GM12875 (cell line): ENCODE measurements around the gene IGHMBP2.

ENCODE experiments used
- H3K4me3 ChIP-seq: one replicate; pipeline ENCODE4 v1.5.1; 2011; ENCODE audit warnings: low read depth, low read length, control low read depth
- TF ChIP-seq, protein P1 (sequence below): IDR thresholded peaks from 2 replicates; pipeline ENCODE4 v1.5.1; 2011; ENCODE audit warnings: low read depth, mild to moderate bottlenecking, control low read depth, inconsistent platforms, low read length, moderate library complexity, borderline replicate concordance; ENCODE audit not compliant: insufficient read depth

IGHMBP2 gene

DNA sequence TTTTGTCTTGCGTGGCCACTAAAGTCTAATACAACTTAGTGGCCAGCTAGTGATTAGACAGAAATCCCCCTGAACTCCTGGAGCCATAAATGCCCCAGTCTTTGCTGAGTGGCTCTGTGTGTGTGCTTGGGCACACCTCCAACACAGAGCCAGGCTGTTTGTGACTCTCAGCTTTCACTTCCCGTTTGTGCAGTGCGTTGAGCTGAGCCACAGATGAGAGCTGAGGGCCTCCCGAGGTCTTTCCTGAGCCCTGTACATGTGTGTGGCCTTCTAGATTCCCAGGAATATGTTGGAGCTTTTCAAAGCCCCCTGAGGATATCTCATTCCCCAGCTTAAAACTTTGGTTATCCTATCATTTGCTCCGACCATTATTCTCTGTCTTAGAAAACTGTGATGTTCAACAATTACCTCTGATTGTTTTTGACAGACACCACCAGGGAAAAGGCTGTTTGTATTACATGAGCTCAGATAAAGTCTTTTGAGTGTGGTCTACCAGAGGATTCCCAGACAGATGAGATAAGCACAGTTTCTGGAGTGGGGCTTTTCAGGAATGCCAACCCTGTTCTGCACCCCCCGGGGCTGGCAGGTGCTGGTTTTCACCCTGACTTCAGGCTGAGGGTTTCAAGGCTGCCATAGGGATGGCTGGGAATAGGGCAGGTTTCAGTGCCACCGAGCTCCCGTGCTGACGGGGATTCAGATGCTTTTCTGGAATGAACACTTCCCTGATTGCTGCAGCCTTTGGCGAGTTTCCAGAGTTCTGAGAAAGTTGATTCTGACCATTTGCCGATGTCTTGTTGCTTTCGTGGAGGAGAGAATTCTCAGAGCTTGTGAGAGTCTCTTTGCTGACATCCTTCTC, 23.8 kb downstream of the IGHMBP2 start:
- TF ChIP-seq, protein P1, sequence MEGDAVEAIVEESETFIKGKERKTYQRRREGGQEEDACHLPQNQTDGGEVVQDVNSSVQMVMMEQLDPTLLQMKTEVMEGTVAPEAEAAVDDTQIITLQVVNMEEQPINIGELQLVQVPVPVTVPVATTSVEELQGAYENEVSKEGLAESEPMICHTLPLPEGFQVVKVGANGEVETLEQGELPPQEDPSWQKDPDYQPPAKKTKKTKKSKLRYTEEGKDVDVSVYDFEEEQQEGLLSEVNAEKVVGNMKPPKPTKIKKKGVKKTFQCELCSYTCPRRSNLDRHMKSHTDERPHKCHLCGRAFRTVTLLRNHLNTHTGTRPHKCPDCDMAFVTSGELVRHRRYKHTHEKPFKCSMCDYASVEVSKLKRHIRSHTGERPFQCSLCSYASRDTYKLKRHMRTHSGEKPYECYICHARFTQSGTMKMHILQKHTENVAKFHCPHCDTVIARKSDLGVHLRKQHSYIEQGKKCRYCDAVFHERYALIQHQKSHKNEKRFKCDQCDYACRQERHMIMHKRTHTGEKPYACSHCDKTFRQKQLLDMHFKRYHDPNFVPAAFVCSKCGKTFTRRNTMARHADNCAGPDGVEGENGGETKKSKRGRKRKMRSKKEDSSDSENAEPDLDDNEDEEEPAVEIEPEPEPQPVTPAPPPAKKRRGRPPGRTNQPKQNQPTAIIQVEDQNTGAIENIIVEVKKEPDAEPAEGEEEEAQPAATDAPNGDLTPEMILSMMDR: no peak
- no peak overlapping the region for H3K4me3 ChIP-seq

DNA sequence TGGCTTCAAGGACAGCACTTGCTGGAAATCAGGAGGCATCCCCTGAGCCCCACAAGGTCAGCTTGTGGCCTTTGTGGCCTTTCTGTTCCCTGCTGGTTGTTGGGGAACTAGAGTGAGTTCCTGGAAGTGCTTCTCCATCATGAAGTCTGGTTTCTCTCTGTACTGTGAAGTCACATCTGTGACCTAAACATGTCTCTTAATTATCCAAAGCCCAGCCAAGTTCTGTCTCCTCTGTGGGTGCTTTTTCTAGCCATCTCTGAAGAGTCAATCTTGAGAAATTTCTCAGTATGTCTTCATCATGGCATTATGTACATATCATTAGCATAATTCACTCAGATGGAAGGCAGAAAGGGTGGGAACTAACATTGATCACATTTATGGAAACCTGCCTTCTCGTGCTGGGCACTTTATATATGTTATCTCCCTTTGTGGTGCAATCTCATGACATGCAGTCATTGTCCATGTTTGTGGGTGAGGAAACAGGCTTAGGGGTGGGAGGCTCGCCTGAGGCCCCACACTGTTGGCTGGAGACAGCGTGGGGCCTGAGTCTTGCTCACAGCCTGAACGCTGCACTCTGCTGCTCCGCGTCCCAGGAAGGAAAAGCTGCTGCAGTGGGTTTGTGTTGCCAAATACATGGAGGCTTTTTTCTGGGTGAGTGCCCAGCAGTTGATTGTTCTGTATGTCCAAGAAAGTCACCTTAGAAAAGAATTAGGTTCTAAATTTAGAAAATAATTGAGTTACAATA, 24.6 kb downstream of the IGHMBP2 start:
- TF ChIP-seq, protein P1: no peak
- H3K4me3 ChIP-seq: no peak overlapping the region

DNA sequence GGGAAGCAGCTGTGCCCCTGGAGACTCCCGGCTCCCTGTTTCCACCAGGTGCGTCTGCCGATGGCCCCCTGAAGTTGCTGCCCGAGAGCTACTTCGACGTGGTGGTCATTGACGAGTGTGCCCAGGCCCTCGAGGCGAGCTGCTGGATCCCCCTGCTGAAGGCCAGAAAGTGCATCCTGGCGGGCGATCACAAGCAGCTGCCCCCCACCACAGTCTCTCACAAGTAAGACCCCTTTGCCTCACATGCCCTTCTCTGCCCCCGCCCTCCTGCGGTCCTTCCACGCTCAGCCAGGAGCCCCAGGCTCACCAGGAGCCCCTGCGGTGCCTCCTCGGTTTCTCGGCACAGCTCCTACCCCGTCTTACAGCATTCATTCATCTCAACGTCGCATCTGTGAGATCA, 25.4 kb downstream of the IGHMBP2 start:
- no peak overlapping the region for H3K4me3 ChIP-seq
- TF ChIP-seq, protein P1: no peak

DNA sequence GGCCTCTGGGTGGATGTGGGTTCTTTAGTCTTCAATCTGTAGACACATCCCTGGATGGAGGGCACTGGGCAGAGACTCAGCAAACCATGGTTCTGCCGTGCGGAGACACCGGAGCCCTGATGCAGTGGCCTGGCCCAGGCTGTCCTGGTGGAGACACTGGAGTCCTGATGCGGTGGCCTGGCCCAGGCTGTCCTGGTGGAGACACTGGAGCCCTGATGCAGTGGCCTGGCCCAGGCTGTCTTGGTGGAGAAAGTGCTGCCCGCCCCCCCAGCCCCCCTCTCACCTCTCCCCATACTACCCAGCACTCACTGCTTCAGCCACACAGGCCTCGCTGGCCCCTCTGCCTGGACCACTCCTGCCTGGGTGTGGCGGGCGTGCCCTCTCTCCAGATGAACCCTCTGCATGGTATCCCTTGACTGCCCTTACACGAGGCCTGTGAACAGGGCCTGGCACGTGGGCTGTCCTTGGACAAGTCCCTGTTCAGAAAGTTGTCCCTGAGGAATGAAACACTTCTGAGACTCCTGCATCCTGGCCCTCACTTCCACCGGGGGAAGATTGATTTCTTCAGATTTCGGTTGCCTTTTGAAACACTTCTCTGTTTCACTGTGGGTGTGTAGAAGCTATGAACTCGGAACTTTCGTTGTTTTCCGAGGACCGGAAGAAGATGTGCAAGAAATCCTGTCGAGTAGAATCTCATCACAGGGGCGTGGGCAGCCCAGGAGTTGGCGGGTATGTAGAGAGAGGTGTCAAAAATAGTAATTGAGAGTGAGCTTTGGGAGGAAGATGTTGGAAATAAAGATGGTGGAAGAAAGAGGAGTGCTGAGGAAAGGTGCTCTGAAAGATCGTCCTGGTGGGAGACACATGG, 26.2 kb downstream of the IGHMBP2 start:
- TF ChIP-seq, protein P1: no peak
- H3K4me3 ChIP-seq: no peak overlapping the region

DNA sequence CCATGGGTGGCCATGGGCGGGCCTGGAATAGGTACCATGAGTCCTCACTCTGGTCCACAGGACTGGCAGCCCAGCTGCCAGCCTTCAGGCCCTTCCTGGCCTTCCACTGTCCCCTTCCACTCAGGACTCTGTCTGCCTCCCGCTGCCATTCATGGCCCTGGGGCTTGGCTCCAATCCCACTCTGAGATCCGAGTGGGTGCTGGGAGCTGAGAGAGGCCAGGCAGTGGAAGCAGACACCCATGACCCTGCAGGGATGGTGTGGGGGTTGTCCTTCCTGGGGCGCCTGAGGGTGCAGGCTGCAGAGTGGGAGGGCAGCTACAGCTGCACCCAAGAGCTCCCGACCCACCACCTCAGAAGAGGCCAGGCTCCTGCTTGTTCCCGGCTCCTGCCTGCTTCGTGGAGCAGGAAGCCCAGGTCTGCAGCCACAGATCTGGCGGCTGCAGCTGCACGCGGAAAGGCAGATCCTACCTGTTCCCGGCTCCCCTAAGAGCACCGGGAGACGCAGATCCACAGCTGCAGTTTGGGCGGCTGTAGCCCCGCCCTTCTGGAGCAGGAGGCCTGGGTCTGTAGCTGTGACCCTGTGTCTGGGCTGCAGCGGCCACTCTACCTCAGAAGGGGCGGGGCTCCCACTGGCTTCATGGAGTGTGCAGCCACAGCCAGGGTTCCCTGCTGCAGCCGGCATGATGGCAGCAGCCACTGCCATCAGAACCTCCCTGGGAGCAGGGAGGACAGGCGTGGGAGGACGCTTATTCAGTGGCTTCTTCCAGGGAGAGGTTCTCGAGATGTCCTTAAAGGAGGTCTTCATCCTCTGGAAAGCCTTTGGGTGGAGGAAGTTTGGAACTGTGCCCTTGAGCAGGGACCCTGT, 27.5 kb downstream of the IGHMBP2 start:
- TF ChIP-seq, protein P1: no peak
- H3K4me3 ChIP-seq: no peak overlapping the region

DNA sequence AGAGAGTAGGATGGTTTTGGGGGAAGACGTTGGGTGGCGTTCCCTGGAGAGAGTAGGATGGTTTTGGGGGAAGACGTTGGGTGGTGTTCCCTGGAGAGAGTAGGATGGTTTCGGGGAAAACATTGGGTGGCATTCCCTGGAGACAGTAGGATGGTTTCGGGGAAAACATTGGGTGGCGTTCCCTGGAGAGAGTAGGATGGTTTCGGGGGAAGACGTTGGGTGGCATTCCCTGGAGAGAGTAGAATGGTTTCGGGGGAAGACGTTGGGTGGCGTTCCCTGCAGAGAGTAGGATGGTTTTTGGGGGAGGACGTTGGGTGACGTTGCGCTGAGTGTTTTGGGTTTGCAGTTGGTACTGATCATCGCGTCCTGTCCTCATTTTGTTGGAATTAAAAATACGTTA, 28.2 kb downstream of the IGHMBP2 start:
- TF ChIP-seq, protein P1: no peak
- no peak overlapping the region for H3K4me3 ChIP-seq
